ENCODE measurements around the gene ASAH2B. TPM values are rescaled to one million over a fixed set of nuclear protein-coding genes. Genes with fewer than 3 reads are reported as not detected.
A peak's percentile ranks its signal among the peaks of the same experiment; 100 is the strongest.
"Not testable (repeated sequence)": the region's sequence is repeated elsewhere in the genome, so short reads cannot be mapped to it uniquely, and the experiment has no call there.

ASAH2B gene
- total RNA-seq: 2.1 to 3.9 TPM (median 3.0 TPM) in 3 replicates
- long read RNA-seq, full-length matches to known transcripts: 9 of 14 reads
- long read RNA-seq, partial matches to known transcripts: 0 of 14 reads
- long read RNA-seq, other reads (novel, unspliced or antisense): 5 of 14 reads

- Mint-ChIP-seq H3K36me3 (ENCODE audit: low read depth) (no peaks in the 10 kb centered on the region), H3K4me1 (ENCODE audit: low read depth) (peaks cover 11% of the 10 kb centered on the region), H3K27me3 (ENCODE audit: low read depth) (peaks cover 16% of the 10 kb centered on the region), H3K4me3 (ENCODE audit: unreplicated experiment) (peak within 1 kb of the TSS; percentile 95), H3K27ac (ENCODE audit: unreplicated experiment) (peak within 1 kb of the TSS; percentile 99), H3K9me3 (ENCODE audit: low read depth) (no peaks in the 10 kb centered on the region)
- no peak for TF ChIP-seq CTCF (IDR thresholded peaks at IDR 0.05)
- DNase-seq (ENCODE audit: low spot score): peak; percentile 95
These were observed at the start of gene ASAH2B for GRCh38 chr10:50739618-50740292. ASAH2B (plus strand) TSS chr10:50739936; CDS start chr10:50745131, 5,195 bp downstream.

- not testable (repeated sequence) for H3K36me3 Mint-ChIP-seq (ENCODE audit: low read depth)
These were observed 41.9 kb upstream of the ASAH2B start for GRCh38 chr10:50697819-50698218.

GRCh38 chr10:50701947-50702346 is 37.8 kb upstream of the ASAH2B start:
- not testable (repeated sequence) for H3K9me3 Mint-ChIP-seq (ENCODE audit: low read depth); H3K4me3 Mint-ChIP-seq (ENCODE audit: unreplicated experiment); H3K36me3 Mint-ChIP-seq (ENCODE audit: low read depth); H3K4me1 Mint-ChIP-seq (ENCODE audit: low read depth); H3K27me3 Mint-ChIP-seq (ENCODE audit: low read depth); DNase-seq (ENCODE audit: low spot score); H3K27ac Mint-ChIP-seq (ENCODE audit: unreplicated experiment)

More at GRCh38 chr10:50697819-50698218, 41.9 kb upstream of the ASAH2B start:
- not testable (repeated sequence) for H3K27ac Mint-ChIP-seq (ENCODE audit: unreplicated experiment); H3K4me3 Mint-ChIP-seq (ENCODE audit: unreplicated experiment); DNase-seq (ENCODE audit: low spot score); H3K9me3 Mint-ChIP-seq (ENCODE audit: low read depth); H3K4me1 Mint-ChIP-seq (ENCODE audit: low read depth)
- H3K27me3 Mint-ChIP-seq (ENCODE audit: low read depth): peaks cover 13% of the 10 kb centered on the region

- DNase-seq (ENCODE audit: low spot score); H3K9me3 Mint-ChIP-seq (ENCODE audit: low read depth); H3K27ac Mint-ChIP-seq (ENCODE audit: unreplicated experiment); H3K36me3 Mint-ChIP-seq (ENCODE audit: low read depth); H3K4me1 Mint-ChIP-seq (ENCODE audit: low read depth); H3K27me3 Mint-ChIP-seq (ENCODE audit: low read depth); H3K4me3 Mint-ChIP-seq (ENCODE audit: unreplicated experiment): not testable (repeated sequence)
These were observed 36.7 kb upstream of the ASAH2B start for GRCh38 chr10:50702997-50703396.

- not testable (repeated sequence) for H3K4me1 Mint-ChIP-seq (ENCODE audit: low read depth); DNase-seq (ENCODE audit: low spot score); H3K36me3 Mint-ChIP-seq (ENCODE audit: low read depth); H3K27me3 Mint-ChIP-seq (ENCODE audit: low read depth); H3K9me3 Mint-ChIP-seq (ENCODE audit: low read depth); H3K4me3 Mint-ChIP-seq (ENCODE audit: unreplicated experiment); H3K27ac Mint-ChIP-seq (ENCODE audit: unreplicated experiment)
These were observed 35.2 kb upstream of the ASAH2B start for GRCh38 chr10:50704436-50705079.

GRCh38 chr10:50706006-50706405 is 33.7 kb upstream of the ASAH2B start:
- H3K36me3 Mint-ChIP-seq (ENCODE audit: low read depth); H3K27me3 Mint-ChIP-seq (ENCODE audit: low read depth); H3K27ac Mint-ChIP-seq (ENCODE audit: unreplicated experiment); DNase-seq (ENCODE audit: low spot score); H3K4me3 Mint-ChIP-seq (ENCODE audit: unreplicated experiment); H3K4me1 Mint-ChIP-seq (ENCODE audit: low read depth); H3K9me3 Mint-ChIP-seq (ENCODE audit: low read depth): not testable (repeated sequence)

- not testable (repeated sequence) for H3K36me3 Mint-ChIP-seq (ENCODE audit: low read depth); DNase-seq (ENCODE audit: low spot score); H3K4me1 Mint-ChIP-seq (ENCODE audit: low read depth); H3K9me3 Mint-ChIP-seq (ENCODE audit: low read depth); H3K4me3 Mint-ChIP-seq (ENCODE audit: unreplicated experiment); H3K27me3 Mint-ChIP-seq (ENCODE audit: low read depth); H3K27ac Mint-ChIP-seq (ENCODE audit: unreplicated experiment)
These were observed 29.5 kb upstream of the ASAH2B start for GRCh38 chr10:50710241-50710640.

GRCh38 chr10:50723812-50724211 is 15.9 kb upstream of the ASAH2B start:
- H3K4me1 Mint-ChIP-seq (ENCODE audit: low read depth); H3K36me3 Mint-ChIP-seq (ENCODE audit: low read depth); H3K9me3 Mint-ChIP-seq (ENCODE audit: low read depth); H3K4me3 Mint-ChIP-seq (ENCODE audit: unreplicated experiment); H3K27ac Mint-ChIP-seq (ENCODE audit: unreplicated experiment); DNase-seq (ENCODE audit: low spot score): not testable (repeated sequence)
- peaks cover 47% of the 10 kb centered on the region for H3K27me3 Mint-ChIP-seq (ENCODE audit: low read depth)

GRCh38 chr10:50728112-50728511 is 11.6 kb upstream of the ASAH2B start:
- H3K27ac Mint-ChIP-seq (ENCODE audit: unreplicated experiment); H3K36me3 Mint-ChIP-seq (ENCODE audit: low read depth); DNase-seq (ENCODE audit: low spot score); H3K9me3 Mint-ChIP-seq (ENCODE audit: low read depth); H3K4me1 Mint-ChIP-seq (ENCODE audit: low read depth); H3K4me3 Mint-ChIP-seq (ENCODE audit: unreplicated experiment): not testable (repeated sequence)
- peaks cover 47% of the 10 kb centered on the region for H3K27me3 Mint-ChIP-seq (ENCODE audit: low read depth)

- peaks cover 11% of the 10 kb centered on the region for H3K4me1 Mint-ChIP-seq (ENCODE audit: low read depth)
- H3K4me3 Mint-ChIP-seq (ENCODE audit: unreplicated experiment): peak overlapping the region; percentile 95
- H3K9me3 Mint-ChIP-seq (ENCODE audit: low read depth); H3K36me3 Mint-ChIP-seq (ENCODE audit: low read depth); DNase-seq (ENCODE audit: low spot score): not testable (repeated sequence)
- peak overlapping the region; percentile 99 for H3K27ac Mint-ChIP-seq (ENCODE audit: unreplicated experiment)
- peaks cover 23% of the 10 kb centered on the region for H3K27me3 Mint-ChIP-seq (ENCODE audit: low read depth)
These were observed 634 bp upstream of the ASAH2B start for GRCh38 chr10:50738987-50739617.

Measured in chondrocyte (in vitro differentiated cells).